HepG2 (cell line): ENCODE results near the gene WDR35. TPM values are rescaled to one million over a fixed set of nuclear protein-coding genes. Genes with fewer than 3 reads are reported as not detected.
A peak's percentile ranks its signal among the peaks of the same experiment; 100 is the strongest.

Experiments
- ATAC-seq: fragments of 200-7000 bp; cut with Tn5 transposase; 3 replicates; pipeline ENCODE4 v1.9.1; 2020; ENCODE audit warnings: mild to moderate bottlenecking, moderate library complexity
- BruUV-seq: library from RNA; stranded (reverse); fragments of 400-500 nt; replicated peaks from 2 replicates; lab custom pipeline; 2021; lab: Mats Ljungman, UMichigan
- CTCF ChIA-PET: fragments of 300-600 bp; formaldehyde crosslinking; extraction: SDS; loops from one replicate; lab custom pipeline; 2021; ENCODE audit warnings: low total read pairs, inconsistent platforms, low intra/inter-chr PET ratio; lab: Yijun Ruan, JAX
- POLR2A ChIA-PET: fragments of 350-600 bp; sonication (Branson Sonifier 250); formaldehyde crosslinking; loops from one replicate; lab custom pipeline; 2020; ENCODE audit warnings: antibody characterized with exemption, inconsistent platforms; lab: Yijun Ruan, JAX
- DNase-seq: peaks from one replicate; pipeline ENCODE4 v3.0.0-alpha.2; 2015; ENCODE audit warnings: low spot score
- FAIRE-seq: peaks from 3 replicates; lab custom pipeline; 2011; peaks lifted over from hg19 to GRCh38; lab: Jason Lieb, UNC
- H2AFZ ChIP-seq: one replicate; pipeline ENCODE4 v1.6.1; 2011; ENCODE audit warnings: low read length, inconsistent platforms
- H3K27ac ChIP-seq: fragments of 300-600 bp; 3 replicates; pipeline ENCODE4 v1.8.0; 2011; ENCODE audit warnings: mixed run types, mild to moderate bottlenecking, mixed read lengths, low read length, inconsistent platforms; ENCODE audit not compliant: insufficient read depth; ENCODE audit errors: extremely low read length
- H3K27me3 ChIP-seq, 2 experiments: fragments of 200-600 bp in 1 of 2; 2 replicates in 1 of 2; 3 replicates in 1 of 2; pipeline versions ENCODE4 v1.6.0 to v1.8.0; 2011; ENCODE audit warnings: low read length in 2 of 2, mild to moderate bottlenecking in 2 of 2, moderate library complexity in 2 of 2, inconsistent platforms in 1 of 2; ENCODE audit not compliant: insufficient read depth in 2 of 2, control insufficient read depth in 1 of 2
- H3K36me3 ChIP-seq, 2 experiments: fragments of 200-600 bp in 1 of 2; replicated peaks in 1 of 2; 2 replicates in 1 of 2; 3 replicates in 1 of 2; pipeline versions ENCODE4 v1.5.1 to v1.8.0; 2011; ENCODE audit warnings: low read length in 2 of 2, inconsistent platforms in 1 of 2; ENCODE audit not compliant: insufficient read depth in 2 of 2, control insufficient read depth in 1 of 2
- H3K4me1 ChIP-seq: 2 replicates; pipeline ENCODE4 v1.5.1; 2012; ENCODE audit warnings: low read length, inconsistent platforms; ENCODE audit not compliant: insufficient read depth
- H3K4me2 ChIP-seq: 2 replicates; pipeline ENCODE4 v1.6.0; 2011; ENCODE audit warnings: low read depth, low read length, inconsistent platforms
- H3K4me3 ChIP-seq, 3 experiments: fragments of 200-600 bp in 1 of 3; sonication (generic), shearing (Covaris generic) in 1 of 3; replicated peaks in 1 of 3; 2 replicates each; pipeline ENCODE4 v1.5.1; 2011 to 2016; ENCODE audit warnings: low read length in 3 of 3, inconsistent platforms in 2 of 3, low read depth in 2 of 3, mild to moderate bottlenecking in 2 of 3, control low read depth in 1 of 3, mixed read lengths in 1 of 3; ENCODE audit not compliant: insufficient read depth in 1 of 3
- H3K79me2 ChIP-seq: one replicate; pipeline ENCODE4 v1.6.1; 2011; ENCODE audit warnings: low read length, inconsistent platforms; ENCODE audit not compliant: insufficient read depth
- H3K9ac ChIP-seq: 2 replicates; pipeline ENCODE4 v1.6.0; 2011; ENCODE audit warnings: mild to moderate bottlenecking, low read depth, low read length, inconsistent platforms; ENCODE audit not compliant: insufficient read depth
- H3K9me3 ChIP-seq: 2 replicates; pipeline ENCODE4 v1.5.1; 2012; ENCODE audit warnings: mild to moderate bottlenecking, low read length
- H4K20me1 ChIP-seq: 2 replicates; pipeline ENCODE4 v1.6.0; 2011; ENCODE audit warnings: inconsistent platforms, mild to moderate bottlenecking, low read length, moderate library complexity; ENCODE audit not compliant: insufficient read depth
- CHCHD3 ChIP-seq: sonication (generic); formaldehyde crosslinking; IDR thresholded peaks from 2 replicates; pipeline ENCODE4 v1.8.0; 2022; ENCODE audit warnings: mild to moderate bottlenecking, missing genetic modification reagents, moderate library complexity
- HDAC2 ChIP-seq: sonication (generic); formaldehyde crosslinking; IDR thresholded peaks from 2 replicates; pipeline ENCODE4 v1.4.0; 2020; ENCODE audit warnings: missing genetic modification reagents
- HOXA5 ChIP-seq: sonication (generic); formaldehyde crosslinking; IDR thresholded peaks from 2 replicates; pipeline ENCODE4 v1.4.0; 2020; ENCODE audit warnings: missing genetic modification reagents
- MAX ChIP-seq: IDR thresholded peaks from 2 replicates; pipeline ENCODE4 v1.6.1; 2012; ENCODE audit warnings: inconsistent platforms
- RFXANK ChIP-seq: IDR thresholded peaks from 2 replicates; pipeline ENCODE4 v1.6.1; 2016
- SOX13 ChIP-seq, 3 experiments: fragments of 450-650 bp in 1 of 3; sonication (generic) in 1 of 3; formaldehyde crosslinking in 1 of 3; IDR thresholded peaks in 2 of 3; conservative IDR thresholded peaks in 1 of 3; 2 replicates each; pipeline versions ENCODE4 v1.5.0 to v1.6.1; 2016 to 2020; ENCODE audit warnings: antibody characterized with exemption in 1 of 3, mild to moderate bottlenecking in 1 of 3, missing compliant biosample characterization in 1 of 3, missing genetic modification reagents in 1 of 3, moderate library complexity in 1 of 3
- TBX2 ChIP-seq: sonication (generic); formaldehyde crosslinking; IDR thresholded peaks from 2 replicates; pipeline ENCODE4 v1.5.0; 2020; ENCODE audit warnings: missing genetic modification reagents, mild to moderate bottlenecking, borderline replicate concordance
- TOE1 ChIP-seq: sonication (generic); formaldehyde crosslinking; IDR thresholded peaks from 2 replicates; pipeline ENCODE4 v1.4.0; 2020; ENCODE audit warnings: mild to moderate bottlenecking, missing genetic modification reagents
- ZBTB7B ChIP-seq: sonication (generic); formaldehyde crosslinking; IDR thresholded peaks from 2 replicates; pipeline ENCODE4 v1.4.0; 2020; ENCODE audit warnings: missing genetic modification reagents
- ZNF121 ChIP-seq: sonication (generic); formaldehyde crosslinking; IDR thresholded peaks from 2 replicates; pipeline ENCODE4 v1.5.0; 2020; ENCODE audit warnings: mild to moderate bottlenecking, missing genetic modification reagents
- ZNF24 ChIP-seq: fragments of 450-650 bp; IDR thresholded peaks from 2 replicates; pipeline ENCODE4 v1.6.1; 2017; ENCODE audit warnings: antibody characterized with exemption, mild to moderate bottlenecking
- ZNF607 ChIP-seq: sonication (generic); formaldehyde crosslinking; IDR thresholded peaks from 2 replicates; pipeline ENCODE4 v1.5.1; 2020; ENCODE audit warnings: missing genetic modification reagents, mild to moderate bottlenecking, borderline replicate concordance
- ZNF644 ChIP-seq: IDR thresholded peaks from 2 replicates; pipeline ENCODE4 v1.6.1; 2016; ENCODE audit warnings: low read depth
- ZNF672 ChIP-seq: sonication (generic); formaldehyde crosslinking; IDR thresholded peaks from 2 replicates; pipeline ENCODE4 v1.8.1; 2022; ENCODE audit warnings: missing genetic modification reagents
- ZNF746 ChIP-seq: sonication (generic); formaldehyde crosslinking; IDR thresholded peaks from 2 replicates; pipeline ENCODE4 v1.8.0; 2022; ENCODE audit warnings: mild to moderate bottlenecking, missing genetic modification reagents
- WGBS: methylation state at CpG from one replicate; pipeline ENCODE4 v1.1.6; 2017; ENCODE audit warnings: low lambda C conversion rate; 5-methylcytosine and 5-hydroxymethylcytosine counted together
- in situ Hi-C: cut with HindIII; loops from 2 replicates; pipeline ENCODE4 v1.10.0; 2017; ENCODE audit warnings: low pct_unique_long_range_greater_than_20kb; ENCODE audit not compliant: extremely low pct_ligation_motif_present
- intact Hi-C: fragments of 100-400 bp; cut with micrococcal nuclease; formaldehyde crosslinking; loops from one replicate; pipeline ENCODE4 v1.10.0; 2022; ENCODE audit not compliant: unreplicated experiment
- polyA plus RNA-seq, 8 experiments: library from polyadenylated mRNA; depleted of rRNA in 3 of 8; stranded (reverse) in 7 of 8; unstranded in 1 of 8; fragments of >200 nt; fragmentation: Illumina TruSeq in 4 of 8; extraction: Trizol in 4 of 8; gene quantifications; 2 replicates each; pipeline versions ENCODE4 v1.2.1 to v1.2.3, GENCODE V29; 2011 to 2016; ENCODE audit warnings: low read depth in 4 of 8, missing spikeins in 1 of 8, mixed read lengths in 1 of 8; ENCODE audit not compliant: insufficient read depth in 1 of 8
- total RNA-seq, 5 experiments: library from RNA; depleted of rRNA; stranded (reverse); fragments of >200 nt; fragmentation: Illumina TruSeq; extraction: Trizol; gene quantifications; 2 replicates each; pipeline ENCODE4 v1.2.3, GENCODE V29; 2016; ENCODE audit warnings: low read depth in 1 of 5

Gene WDR35
- total and polyA plus RNA-seq, 2 of the 13 experiments (the other 11 are each of a cell fraction or from before 2014, with no cell fraction given), result 11.1 to 19.6 TPM

GRCh38 chr2:19937004-19937403, 52.9 kb downstream of the WDR35 start (continued):
- TF ChIP-seq CHCHD3 (CRISPR knock-in tag) (no peak), ZNF607 (CRISPR knock-in tag) (no peak), ZNF672 (CRISPR knock-in tag) (no peak), RFXANK (CRISPR knock-in tag) (no peak), MAX (no peak), ZBTB7B (CRISPR knock-in tag) (no peak), TBX2 (CRISPR knock-in tag) (no peak), HOXA5 (CRISPR knock-in tag) (no peak)

GRCh38 chr2:19936203-19936602, 53.7 kb downstream of the WDR35 start:
- DNase-seq (peak; percentile 39), FAIRE-seq (no peak), ATAC-seq (peak; percentile 68)
- peaks cover 26% of the 10 kb centered on the region for H3K4me1 ChIP-seq
- in situ Hi-C loops (no loop called here), intact Hi-C loops (no loop called here)
- no peaks in the 10 kb centered on the region for H3K79me2 ChIP-seq
- CTCF ChIA-PET, result no interaction called here
- no peak overlapping the region for H3K4me3 ChIP-seq
- no peak overlapping the region for H3K4me2 ChIP-seq
- H3K9me3 ChIP-seq, result no peaks in the 10 kb centered on the region
- no peak overlapping the region for H3K9ac ChIP-seq
- no peak overlapping the region for H3K27ac ChIP-seq
- 73% methylated on average over 2 of the region's 2 CpGs for WGBS
- no peaks in the 10 kb centered on the region for H4K20me1 ChIP-seq
- TF ChIP-seq SOX13 (IDR thresholded peaks at IDR 0.05), result no peak
- 0 out of 4 replicates have a peak, but pooled peaks of 1 of the 2 experiments have one; percentile 17 for TF ChIP-seq SOX13 (CRISPR knock-in tag; conservative IDR thresholded peaks at IDR 0.05 in 1 of 2, IDR thresholded peaks at IDR 0.05 in 1 of 2)
- no peak for TF ChIP-seq ZNF746 (CRISPR knock-in tag)
- TF ChIP-seq HDAC2, result 0 out of 2 replicates have a peak, but pooled peaks have one; percentile 34
- TF ChIP-seq ZNF644 (CRISPR knock-in tag), result 0 out of 2 replicates have a peak, but pooled peaks have one; percentile 5
- TF ChIP-seq ZNF24, result peak; percentile 71; the same call in 1 of the 2 replicates
- TF ChIP-seq TOE1, result no peak
- peak; percentile 68; the same call in 1 of the 2 replicates for TF ChIP-seq ZNF121 (CRISPR knock-in tag)
- no TSS peak for BruUV-seq
- H3K27me3 ChIP-seq, result no peaks in the 10 kb centered on the region
- POLR2A ChIA-PET, result interaction anchor here (1.3 kb wide), 1 partner anchor 115 kb away, joined by 3 read pairs; the partner anchor contains the start of gene LAPTM4A
- peaks cover 5 to 43% of the 10 kb centered on the region in 2 experiments for H3K36me3 ChIP-seq
- H2AFZ ChIP-seq, result no peak overlapping the region
